AG04449 (cell line): Measurements from ENCODE around the gene PSMC3.

Source experiments
- CTCF ChIA-PET: fragments of 350-600 bp; formaldehyde crosslinking; extraction: SDS; loops from one replicate; lab custom pipeline; 2021; ENCODE audit warnings: antibody characterized with exemption; lab: Yijun Ruan, JAX
- POLR2A ChIA-PET: fragments of 400-600, 350-600 bp; formaldehyde crosslinking; extraction: SDS; loops from one replicate; lab custom pipeline; 2020; ENCODE audit warnings: antibody characterized with exemption, inconsistent platforms; lab: Yijun Ruan, JAX
- DNase-seq: peaks from one replicate; pipeline ENCODE4 v3.0.0-alpha.2; 2010; ENCODE audit warnings: low read depth, low spot score
- H3K4me3 ChIP-seq: 2 replicates; pipeline ENCODE4 v1.5.1; 2011; ENCODE audit warnings: low read depth, mild to moderate bottlenecking, control low read depth, low read length
- TF ChIP-seq, protein P1 (sequence below): IDR thresholded peaks from one replicate; pipeline ENCODE4 v1.5.1; 2011; ENCODE audit warnings: mild to moderate bottlenecking, moderate library complexity, low read length, control low read depth, inconsistent platforms; ENCODE audit not compliant: insufficient read depth; ENCODE audit errors: missing control alignments

PSMC3 gene

DNA sequence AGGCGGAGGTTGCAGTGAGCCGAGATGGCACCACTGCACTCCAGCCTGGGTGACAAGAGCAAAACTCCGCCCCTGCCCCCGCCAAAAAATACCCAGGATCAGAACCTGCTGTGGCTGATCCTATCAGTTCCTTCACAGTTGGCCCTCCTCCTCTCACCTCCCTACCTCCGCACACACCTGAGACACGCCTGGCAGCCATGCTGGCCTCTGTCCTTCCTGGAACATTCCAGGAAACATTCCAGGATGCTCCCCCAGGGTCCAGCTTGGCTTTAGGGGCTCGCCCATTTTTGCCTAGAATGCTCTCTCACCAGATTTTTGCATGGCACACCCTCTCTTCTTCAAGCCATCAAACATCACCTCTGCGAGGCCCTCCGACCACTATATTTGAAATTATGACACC is 20.6 kb upstream of the PSMC3 start:
- DNase-seq = no peak
- no peak overlapping the region for H3K4me3 ChIP-seq
- ChIA-PET POLR2A (no interaction called here), CTCF (interaction anchor here (1.5 kb wide), 1 partner anchor 82 kb away, joined by 3 read pairs; no protein-coding TSS in a partner anchor)
- TF ChIP-seq, protein P1, sequence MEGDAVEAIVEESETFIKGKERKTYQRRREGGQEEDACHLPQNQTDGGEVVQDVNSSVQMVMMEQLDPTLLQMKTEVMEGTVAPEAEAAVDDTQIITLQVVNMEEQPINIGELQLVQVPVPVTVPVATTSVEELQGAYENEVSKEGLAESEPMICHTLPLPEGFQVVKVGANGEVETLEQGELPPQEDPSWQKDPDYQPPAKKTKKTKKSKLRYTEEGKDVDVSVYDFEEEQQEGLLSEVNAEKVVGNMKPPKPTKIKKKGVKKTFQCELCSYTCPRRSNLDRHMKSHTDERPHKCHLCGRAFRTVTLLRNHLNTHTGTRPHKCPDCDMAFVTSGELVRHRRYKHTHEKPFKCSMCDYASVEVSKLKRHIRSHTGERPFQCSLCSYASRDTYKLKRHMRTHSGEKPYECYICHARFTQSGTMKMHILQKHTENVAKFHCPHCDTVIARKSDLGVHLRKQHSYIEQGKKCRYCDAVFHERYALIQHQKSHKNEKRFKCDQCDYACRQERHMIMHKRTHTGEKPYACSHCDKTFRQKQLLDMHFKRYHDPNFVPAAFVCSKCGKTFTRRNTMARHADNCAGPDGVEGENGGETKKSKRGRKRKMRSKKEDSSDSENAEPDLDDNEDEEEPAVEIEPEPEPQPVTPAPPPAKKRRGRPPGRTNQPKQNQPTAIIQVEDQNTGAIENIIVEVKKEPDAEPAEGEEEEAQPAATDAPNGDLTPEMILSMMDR = no peak

DNA sequence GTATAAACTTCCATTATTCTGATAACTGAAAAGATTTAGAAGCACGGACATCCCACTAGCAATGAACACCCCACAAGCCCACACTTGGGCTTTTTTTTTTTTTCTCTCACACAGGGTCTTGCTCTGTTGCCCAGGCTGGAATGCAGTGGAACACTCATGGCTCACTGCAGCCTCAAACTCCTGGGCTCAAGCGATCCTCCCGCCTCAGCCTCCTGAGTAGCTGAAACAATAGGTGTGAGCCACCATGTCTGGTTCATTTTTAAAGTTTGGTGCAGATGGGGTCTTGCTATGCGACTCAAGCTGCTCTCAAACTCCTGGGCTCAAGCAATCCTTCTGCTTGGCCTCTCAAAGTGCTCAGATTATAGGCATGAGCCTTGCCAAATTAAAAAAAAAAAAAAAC is 19.6 kb upstream of the PSMC3 start:
- POLR2A ChIA-PET = no interaction called here
- TF ChIP-seq, protein P1 = no peak
- no peak for DNase-seq
- CTCF ChIA-PET = interaction anchor here (0.6 to 1.5 kb wide), 3 partner anchors 9 to 81 kb away, joined by 3 to 4 read pairs (median 3); no protein-coding TSS in a partner anchor
- H3K4me3 ChIP-seq = no peak overlapping the region

DNA sequence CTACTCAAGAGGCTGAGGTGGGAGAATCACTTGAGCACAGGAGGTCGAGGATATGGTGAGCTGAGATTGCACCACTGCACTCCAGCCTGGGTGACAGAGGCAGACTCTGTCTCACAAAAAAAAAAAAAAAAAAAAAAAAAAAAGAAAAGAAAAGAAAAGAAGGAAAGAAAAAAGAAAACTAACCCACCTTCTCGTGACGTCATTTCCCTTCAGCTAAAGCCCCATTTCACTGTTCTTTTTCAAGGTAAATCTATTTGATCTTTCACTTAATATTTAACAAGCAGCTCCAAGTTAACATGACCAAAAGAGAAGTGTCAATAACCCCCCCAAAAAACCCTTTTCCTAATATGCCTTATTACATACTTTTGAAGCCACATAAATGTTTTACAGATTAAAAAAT is 17.6 kb upstream of the PSMC3 start:
- CTCF ChIA-PET = interaction anchor here (1.5 to 2.7 kb wide), 2 partner anchors 9 to 11 kb away, joined by 7 to 8 read pairs; no protein-coding TSS in a partner anchor
- TF ChIP-seq, protein P1 = no peak
- POLR2A ChIA-PET = no interaction called here
- no peak for DNase-seq
- H3K4me3 ChIP-seq = no peak overlapping the region

DNA sequence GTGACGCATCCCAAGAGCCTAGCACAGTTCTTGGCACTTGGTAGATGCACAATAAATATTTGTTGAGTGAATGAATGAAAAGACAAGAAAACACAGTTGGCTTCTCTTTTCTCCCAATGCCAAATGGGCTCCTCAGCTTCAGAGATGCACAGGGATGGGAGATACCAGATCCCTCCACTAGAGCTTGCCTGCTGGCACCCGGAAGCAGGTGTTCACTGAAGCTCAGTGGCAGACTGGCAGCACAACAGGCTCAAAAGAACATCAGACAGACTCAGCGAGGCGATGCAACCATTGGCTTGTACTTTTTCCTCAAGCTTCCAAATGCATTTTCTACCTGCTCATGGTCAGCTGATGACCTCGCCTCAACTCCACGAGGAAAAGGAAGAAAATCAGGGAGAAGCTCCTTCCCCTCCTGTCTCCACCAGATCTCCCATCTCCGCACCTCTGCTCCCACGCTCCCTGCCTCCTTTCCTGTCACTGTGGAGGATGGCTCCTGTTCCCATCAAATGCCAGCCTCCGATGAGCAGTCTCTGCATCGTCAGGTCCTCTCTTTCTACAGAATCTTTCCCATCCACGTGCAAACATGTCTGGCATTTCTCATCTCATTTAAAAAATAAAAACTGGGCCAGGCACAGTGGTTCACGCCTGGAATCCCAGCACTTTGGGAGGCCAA is 16.9 kb upstream of the PSMC3 start:
- H3K4me3 ChIP-seq = no peak overlapping the region
- DNase-seq = no peak
- TF ChIP-seq, protein P1 = no peak
- POLR2A ChIA-PET = no interaction called here
- CTCF ChIA-PET = interaction anchor here (1.5 to 2.7 kb wide), 3 partner anchors 10 to 69 kb away, joined by 4 to 8 read pairs (median 7); no protein-coding TSS in a partner anchor

DNA sequence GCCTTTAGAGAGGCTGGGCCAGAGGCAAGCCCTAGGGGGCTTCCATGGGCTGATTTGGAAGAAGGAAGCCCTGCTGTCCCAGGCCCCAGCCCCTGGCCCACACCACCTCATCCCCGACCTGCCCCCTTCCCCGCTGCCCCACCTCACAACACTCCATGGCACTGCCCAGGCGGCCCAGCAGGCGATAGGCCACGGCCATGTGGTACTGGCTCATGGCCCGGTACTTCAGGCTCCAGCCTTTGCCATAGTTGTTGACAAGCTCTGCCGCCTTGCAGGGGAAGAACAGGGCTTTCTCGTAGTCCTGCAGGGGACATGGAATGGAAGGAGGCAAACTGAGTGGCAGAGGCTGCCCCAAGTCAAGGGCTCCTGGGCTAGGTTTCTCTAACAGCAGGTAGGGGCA is 16.3 kb upstream of the PSMC3 start:
- no peak for DNase-seq
- POLR2A ChIA-PET = no interaction called here
- CTCF ChIA-PET = interaction anchor here (1.7 to 2.7 kb wide), 2 partner anchors 10 to 68 kb away, joined by 4 to 7 read pairs; no protein-coding TSS in a partner anchor
- H3K4me3 ChIP-seq = no peak overlapping the region
- TF ChIP-seq, protein P1 = no peak

DNA sequence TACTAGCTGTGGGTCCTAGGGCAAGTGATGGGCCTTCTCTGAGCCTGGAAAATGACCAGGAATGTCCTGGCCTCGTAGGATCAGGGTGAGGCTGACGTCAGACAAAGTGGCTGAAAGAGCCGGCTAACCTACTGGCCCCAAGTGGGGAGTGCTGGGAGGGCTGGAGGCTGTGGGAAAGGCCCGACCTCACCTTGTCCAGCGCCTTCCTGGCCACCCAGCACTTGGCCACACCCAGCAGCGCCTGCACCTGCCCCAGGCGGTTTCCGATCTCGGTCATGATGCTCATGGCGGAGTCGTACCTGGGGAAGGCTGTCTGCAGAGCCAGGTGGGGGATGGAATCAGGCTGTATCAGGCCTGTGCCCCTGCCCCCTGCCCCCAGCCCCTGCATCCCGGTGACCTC is 15.2 kb upstream of the PSMC3 start:
- CTCF ChIA-PET = interaction anchor here (1.0 to 2.7 kb wide), 2 partner anchors 15 to 67 kb away, joined by 3 to 7 read pairs; partner anchors contain the start of gene PSMC3
- TF ChIP-seq, protein P1 = no peak
- POLR2A ChIA-PET = no interaction called here
- DNase-seq = no peak
- no peak overlapping the region for H3K4me3 ChIP-seq
